ENCODE data around the gene CAT. TPM values are rescaled to one million over a fixed set of nuclear protein-coding genes. Genes with fewer than 3 reads are reported as not detected.
A peak's percentile ranks its signal among the peaks of the same experiment; 100 is the strongest.

The CAT gene
- total and polyA plus RNA-seq, 9 of the 15 experiments (the other 6 are each of a cell fraction or from before 2014, with no cell fraction given): 86.7 to 183 (median 114) TPM

- TF ChIP-seq PREB (CRISPR knock-in tag; IDR thresholded peaks at IDR 0.05) (no peak), SAFB (IDR thresholded peaks at IDR 0.05; ENCODE audit: borderline replicate concordance, low read depth, low read length) (peak; percentile 42; the same call in 1 of the 2 replicates), ZNF699 (CRISPR knock-in tag; IDR thresholded peaks at IDR 0.05; ENCODE audit: insufficient replicate concordance) (no peak), HEY1 (CRISPR knock-in tag; IDR thresholded peaks at IDR 0.05; ENCODE audit: borderline replicate concordance) (no peak), MAX (CRISPR knock-in tag; IDR thresholded peaks at IDR 0.05) (peak; percentile 73), TEAD1 (CRISPR knock-in tag; IDR thresholded peaks at IDR 0.05) (peak in 1 of 2 experiments; percentile 56; a peak in 1 of 4 replicates), BRF2 (IDR thresholded peaks at IDR 0.05; ENCODE audit: borderline replicate concordance, insufficient read depth, insufficient read length) (no peak), PRMT5 (CRISPR knock-in tag; IDR thresholded peaks at IDR 0.05) (no peak), ZMIZ1 (IDR thresholded peaks at IDR 0.05; ENCODE audit: low read depth in 2 of 2, low read length in 2 of 2) (peak in 1 of 2 experiments; percentile 74; a peak in 2 of 4 replicates), ZNF395 (CRISPR knock-in tag; IDR thresholded peaks at IDR 0.05) (peak; percentile 77; the same call in 1 of the 2 replicates), DDX20 (tag; IDR thresholded peaks at IDR 0.05; ENCODE audit: low read depth) (no peak), EZH2 (IDR thresholded peaks at IDR 0.05; ENCODE audit: borderline replicate concordance, low read depth, low read length) (no peak), TOE1 (IDR thresholded peaks at IDR 0.05; ENCODE audit: borderline replicate concordance) (peak; percentile 30; the same call in 1 of the 2 replicates), TOE1 (CRISPR knock-in tag; IDR thresholded peaks at IDR 0.05; ENCODE audit: borderline replicate concordance, low read depth) (no peak), ZNF224 (CRISPR knock-in tag; IDR thresholded peaks at IDR 0.05) (no peak), CCNT2 (IDR thresholded peaks at IDR 0.05; ENCODE audit: borderline replicate concordance, extremely low read depth, insufficient read length, low read depth, low read length) (peak; percentile 99)
These were observed at the start of gene CAT (continued) for GRCh38 chr11:34438529-34439507.
